Neutrophil (primary cell): ENCODE data around the gene GPBP1.
"Not testable (repeated sequence)": the region's sequence is repeated elsewhere in the genome, so short reads cannot be mapped to it uniquely, and the experiment has no call there.

ENCODE experiments used
- H3K27ac ChIP-seq: fragments of 200-600 bp; sonication (generic); 2 replicates; pipeline ENCODE4 v1.5.1; 2016; ENCODE audit warnings: mild to moderate bottlenecking, moderate library complexity
- H3K27me3 ChIP-seq: fragments of 200-600 bp; sonication (generic); 2 replicates; pipeline ENCODE4 v1.6.0; 2016; ENCODE audit warnings: mild to moderate bottlenecking
- H3K36me3 ChIP-seq: fragments of 200-600 bp; sonication (generic); 2 replicates; pipeline ENCODE4 v1.5.1; 2017
- H3K4me1 ChIP-seq, 2 experiments: fragments of 200-600 bp in 1 of 2; sonication (generic) in 1 of 2; 1 replicate in 1 of 2; 2 replicates in 1 of 2; pipeline versions ENCODE4 v1.5.1 to v1.6.1; 2013 to 2016; ENCODE audit warnings: low read depth in 1 of 2, low read length in 1 of 2, mild to moderate bottlenecking in 1 of 2, moderate library complexity in 1 of 2; ENCODE audit not compliant: control insufficient read depth in 1 of 2, insufficient read depth in 1 of 2
- H3K4me3 ChIP-seq, 2 experiments: fragments of 200-600 bp in 1 of 2; sonication (generic) in 1 of 2; 1 replicate in 1 of 2; 2 replicates in 1 of 2; pipeline ENCODE4 v1.5.1; 2013 to 2016; ENCODE audit warnings: low read depth in 1 of 2, low read length in 1 of 2, mild to moderate bottlenecking in 1 of 2, moderate library complexity in 1 of 2
- H3K9me3 ChIP-seq: fragments of 200-600 bp; sonication (generic); 2 replicates; pipeline ENCODE4 v1.5.1; 2016
- TF ChIP-seq, protein P1 (sequence below): fragments of 200-600 bp; sonication (generic); IDR thresholded peaks from 2 replicates; pipeline ENCODE4 v1.5.1; 2016; ENCODE audit warnings: antibody characterized with exemption

The GPBP1 gene

DNA sequence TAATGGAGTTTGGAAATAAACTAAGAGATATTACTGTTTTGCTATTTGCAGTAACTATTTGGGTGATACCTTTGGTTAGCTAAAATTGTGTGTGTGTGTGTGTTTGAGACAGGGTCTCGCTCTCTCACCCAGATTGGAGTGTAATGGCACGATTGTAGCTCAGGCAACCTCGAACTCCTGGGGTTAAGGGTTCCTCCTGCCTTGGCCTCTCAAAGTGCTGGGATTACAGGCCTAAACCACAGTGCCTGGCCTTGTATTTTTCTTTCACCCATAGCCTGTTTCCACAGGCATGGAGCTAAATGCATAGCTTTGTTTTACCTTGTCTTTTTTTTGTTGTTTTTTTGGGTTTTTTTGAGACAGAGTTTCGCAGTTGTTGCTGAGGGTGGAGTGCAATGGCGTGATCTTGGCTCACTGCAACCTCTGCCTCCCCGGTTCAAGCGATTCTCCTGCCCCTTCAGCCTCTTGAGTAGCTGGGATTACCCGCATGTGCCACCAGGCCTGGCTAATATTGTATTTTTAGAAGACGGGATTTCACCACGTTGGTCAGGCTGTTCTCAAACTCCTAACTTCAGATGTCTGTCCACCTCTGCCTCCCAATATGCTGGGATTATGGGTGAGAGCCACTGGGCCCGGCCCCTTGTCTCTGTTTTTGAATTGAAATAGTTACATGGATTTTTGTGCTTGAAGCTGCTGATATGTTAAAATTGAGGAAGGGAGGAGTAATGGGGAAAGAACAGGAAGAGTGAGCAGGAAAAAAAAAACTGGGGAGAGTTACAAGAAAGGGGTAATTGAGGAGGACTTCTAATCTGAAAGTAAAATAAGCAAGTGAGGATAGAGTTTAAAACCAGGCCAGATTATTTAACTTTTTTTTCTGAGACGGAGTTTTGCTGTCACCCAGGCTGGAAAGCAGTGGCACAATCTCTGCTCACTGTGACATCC, 5.7 kb downstream of the GPBP1 start:
- H3K4me1 ChIP-seq = peaks cover 86 to 97% of the 10 kb centered on the region in 2 experiments
- H3K9me3 ChIP-seq = no peaks in the 10 kb centered on the region
- TF ChIP-seq, protein P1, sequence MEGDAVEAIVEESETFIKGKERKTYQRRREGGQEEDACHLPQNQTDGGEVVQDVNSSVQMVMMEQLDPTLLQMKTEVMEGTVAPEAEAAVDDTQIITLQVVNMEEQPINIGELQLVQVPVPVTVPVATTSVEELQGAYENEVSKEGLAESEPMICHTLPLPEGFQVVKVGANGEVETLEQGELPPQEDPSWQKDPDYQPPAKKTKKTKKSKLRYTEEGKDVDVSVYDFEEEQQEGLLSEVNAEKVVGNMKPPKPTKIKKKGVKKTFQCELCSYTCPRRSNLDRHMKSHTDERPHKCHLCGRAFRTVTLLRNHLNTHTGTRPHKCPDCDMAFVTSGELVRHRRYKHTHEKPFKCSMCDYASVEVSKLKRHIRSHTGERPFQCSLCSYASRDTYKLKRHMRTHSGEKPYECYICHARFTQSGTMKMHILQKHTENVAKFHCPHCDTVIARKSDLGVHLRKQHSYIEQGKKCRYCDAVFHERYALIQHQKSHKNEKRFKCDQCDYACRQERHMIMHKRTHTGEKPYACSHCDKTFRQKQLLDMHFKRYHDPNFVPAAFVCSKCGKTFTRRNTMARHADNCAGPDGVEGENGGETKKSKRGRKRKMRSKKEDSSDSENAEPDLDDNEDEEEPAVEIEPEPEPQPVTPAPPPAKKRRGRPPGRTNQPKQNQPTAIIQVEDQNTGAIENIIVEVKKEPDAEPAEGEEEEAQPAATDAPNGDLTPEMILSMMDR = no peak
- H3K4me3 ChIP-seq = peak overlapping the region; percentile 21 to 37
- peaks cover 14% of the 10 kb centered on the region for H3K36me3 ChIP-seq
- H3K27me3 ChIP-seq = no peaks in the 10 kb centered on the region
- H3K27ac ChIP-seq = peak overlapping the region; percentile 72

GRCh38 chr5:57181154-57181553, 7.3 kb downstream of the GPBP1 start:
- H3K27me3 ChIP-seq = no peaks in the 10 kb centered on the region
- no peaks in the 10 kb centered on the region for H3K9me3 ChIP-seq
- peaks cover 86 to 97% of the 10 kb centered on the region in 2 experiments for H3K4me1 ChIP-seq
- H3K4me3 ChIP-seq = no peak overlapping the region
- TF ChIP-seq, protein P1 = no peak
- peak overlapping the region; percentile 35 for H3K27ac ChIP-seq
- H3K36me3 ChIP-seq = peaks cover 15% of the 10 kb centered on the region

DNA sequence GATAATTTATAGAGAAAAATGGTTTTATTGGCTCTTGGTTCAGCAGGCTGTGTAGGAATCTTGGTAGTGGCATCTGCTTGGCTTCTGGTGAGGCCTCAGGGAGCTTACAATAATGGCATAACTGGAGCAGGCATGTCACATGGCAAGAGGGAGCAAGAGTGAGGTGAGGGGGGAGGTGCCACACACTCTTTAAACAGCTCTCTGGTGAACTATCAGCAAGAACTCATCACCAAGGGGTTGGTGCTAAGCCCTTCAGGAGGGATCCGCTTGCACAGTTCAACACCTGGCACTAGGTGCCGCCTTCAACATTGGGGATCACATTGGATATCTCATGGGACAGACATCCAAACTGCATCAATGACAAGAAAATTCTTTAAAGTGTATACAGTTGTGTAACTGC, 10.5 kb downstream of the GPBP1 start:
- H3K36me3 ChIP-seq = peaks cover 10% of the 10 kb centered on the region
- no peak overlapping the region for H3K4me3 ChIP-seq
- H3K9me3 ChIP-seq = no peaks in the 10 kb centered on the region
- TF ChIP-seq, protein P1 = no peak
- peak overlapping the region; percentile 70 for H3K27ac ChIP-seq
- peaks cover 85 to 97% of the 10 kb centered on the region in 2 experiments for H3K4me1 ChIP-seq
- no peaks in the 10 kb centered on the region for H3K27me3 ChIP-seq

DNA sequence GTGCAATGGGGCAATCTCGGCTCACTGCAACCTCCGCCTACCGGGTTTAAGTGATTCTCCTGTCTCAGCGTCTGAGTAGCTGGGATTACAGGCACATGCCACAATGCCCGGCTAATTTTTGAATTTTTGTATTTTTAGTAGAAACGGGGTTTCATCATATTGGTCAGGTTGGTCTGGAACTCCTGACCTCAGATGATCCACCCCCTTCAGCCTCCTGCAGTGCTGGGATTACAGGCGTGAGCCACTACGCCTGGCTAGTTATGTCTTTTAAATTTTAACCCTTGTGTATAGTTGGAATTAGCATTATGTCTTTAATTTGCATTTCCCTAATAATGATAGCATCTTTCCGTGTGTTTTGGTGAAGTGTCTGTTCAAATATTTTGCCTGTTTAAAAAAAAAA, 11.5 kb downstream of the GPBP1 start:
- Histone ChIP-seq H3K4me3 (peak overlapping the region in 1 of 2 experiments; percentile 20), H3K9me3 (no peaks in the 10 kb centered on the region), H3K36me3 (peaks cover 10% of the 10 kb centered on the region), H3K27me3 (no peaks in the 10 kb centered on the region), H3K27ac (peak overlapping the region; percentile 70), H3K4me1 (peaks cover 79 to 87% of the 10 kb centered on the region in 2 experiments)
- TF ChIP-seq, protein P1 = no peak

DNA sequence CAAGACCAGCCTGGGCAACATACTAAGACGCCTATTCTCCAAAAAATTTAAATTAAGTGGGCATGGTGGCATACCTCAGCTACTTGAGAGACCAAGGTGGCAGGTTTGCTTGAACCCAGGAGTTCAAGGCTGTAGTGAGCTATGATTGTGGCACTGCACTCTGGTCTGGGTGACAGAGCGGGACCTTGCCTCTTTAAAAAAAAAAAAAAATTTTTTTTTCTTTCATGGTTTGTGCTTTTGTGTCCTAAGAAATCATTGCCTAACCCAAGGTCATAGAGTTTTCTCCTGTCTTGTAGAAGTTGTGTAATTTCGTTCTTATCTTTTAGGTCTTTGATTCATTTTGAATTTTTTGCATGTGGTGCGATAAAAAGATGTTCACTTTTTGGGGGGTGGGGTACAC, 12.3 kb downstream of the GPBP1 start:
- H3K36me3 ChIP-seq = peaks cover 10% of the 10 kb centered on the region
- no peaks in the 10 kb centered on the region for H3K27me3 ChIP-seq
- peak overlapping the region in 1 of 2 experiments; percentile 18 for H3K4me3 ChIP-seq
- peaks cover 70 to 78% of the 10 kb centered on the region in 2 experiments for H3K4me1 ChIP-seq
- no peaks in the 10 kb centered on the region for H3K9me3 ChIP-seq
- H3K27ac ChIP-seq = peak overlapping the region; percentile 70
- TF ChIP-seq, protein P1 = no peak

GRCh38 chr5:57187977-57188376, 14.1 kb downstream of the GPBP1 start:
- Histone ChIP-seq H3K36me3 (peaks cover 13% of the 10 kb centered on the region), H3K4me3 (peak overlapping the region in 1 of 2 experiments; percentile 20), H3K27ac (peak overlapping the region; percentile 70), H3K4me1 (peaks cover 61 to 62% of the 10 kb centered on the region in 2 experiments)
- not testable (repeated sequence) for H3K9me3 ChIP-seq, H3K27me3 ChIP-seq
